Smooth muscle cell (in vitro differentiated cells): ENCODE results near the gene EIF4A3. TPM values are rescaled to one million over a fixed set of nuclear protein-coding genes. Genes with fewer than 3 reads are reported as not detected.

Experiments used
- DNase-seq: peaks from one replicate; lab custom pipeline; 2025; ENCODE audit not compliant: unreplicated experiment; lab: John Stamatoyannopoulos, UW
- H2AFZ ChIP-seq: fragments of 200-600 bp; sonication (generic); 2 replicates; pipeline ENCODE4 v1.6.0; 2016; ENCODE audit warnings: antibody characterized with exemption, low read depth, mild to moderate bottlenecking
- H3F3A ChIP-seq: fragments of 200-600 bp; sonication (generic); 2 replicates; pipeline ENCODE4 v1.6.0; 2017; ENCODE audit warnings: antibody characterized with exemption, low read depth
- H3K27ac ChIP-seq: fragments of 200-600 bp; sonication (generic); 2 replicates; pipeline ENCODE4 v1.5.1; 2016; ENCODE audit warnings: low read depth, mild to moderate bottlenecking
- H3K27me3 ChIP-seq: fragments of 200-600 bp; sonication (generic); 2 replicates; pipeline ENCODE4 v1.6.1; 2016; ENCODE audit warnings: low read depth, mild to moderate bottlenecking
- H3K36me3 ChIP-seq: fragments of 200-600 bp; sonication (generic); 2 replicates; pipeline ENCODE4 v1.5.1; 2016; ENCODE audit warnings: low read depth
- H3K4me1 ChIP-seq: fragments of 200-600 bp; sonication (generic); 2 replicates; pipeline ENCODE4 v1.5.1; 2016; ENCODE audit warnings: low read depth
- H3K4me2 ChIP-seq: fragments of 200-600 bp; sonication (generic); 2 replicates; pipeline ENCODE4 v1.6.0; 2016; ENCODE audit warnings: mild to moderate bottlenecking
- H3K4me3 ChIP-seq: fragments of 200-600 bp; sonication (generic); 2 replicates; pipeline ENCODE4 v1.5.1; 2016; ENCODE audit warnings: mild to moderate bottlenecking
- H3K79me2 ChIP-seq: fragments of 200-600 bp; sonication (generic); 2 replicates; pipeline ENCODE4 v1.6.0; 2016; ENCODE audit warnings: low read depth, mild to moderate bottlenecking
- H3K9ac ChIP-seq: fragments of 200-600 bp; sonication (generic); 2 replicates; pipeline ENCODE4 v1.6.0; 2016; ENCODE audit warnings: low read depth
- H3K9me3 ChIP-seq: fragments of 200-600 bp; sonication (generic); replicated peaks from 2 replicates; pipeline ENCODE4 v1.5.1; 2016; ENCODE audit warnings: low read depth
- H4K20me1 ChIP-seq: fragments of 200-600 bp; sonication (generic); 2 replicates; pipeline ENCODE4 v1.6.0; 2016; ENCODE audit warnings: low read depth
- CTCF ChIP-seq: fragments of 200-600 bp; sonication (generic); IDR thresholded peaks from 2 replicates; pipeline ENCODE4 v1.5.1; 2017; ENCODE audit warnings: borderline replicate concordance, mild to moderate bottlenecking, antibody characterized with exemption; ENCODE audit not compliant: insufficient read depth, poor library complexity, severe bottlenecking
- WGBS: methylation state at CpG from one replicate; pipeline ENCODE4 v1.1.7; 2016; ENCODE audit warnings: low lambda C conversion rate; 5-methylcytosine and 5-hydroxymethylcytosine counted together
- microRNA counts: library from miRNA; unstranded; fragments of <30 nt; microRNA quantifications from one replicate; lab custom pipeline; 2016
- microRNA-seq: library from miRNA; unstranded; fragments of <30 nt; microRNA quantifications from one replicate; pipeline ENCODE4, GENCODE V29; 2016; ENCODE audit warnings: borderline number of aligned reads
- polyA plus RNA-seq: library from polyadenylated mRNA; unstranded; fragments of >200 nt; fragmentation: Nextera tagmentation; extraction: Ambion mirVana; gene quantifications from 2 replicates; pipeline ENCODE4 v1.2.1, GENCODE V29; 2016
- small RNA-seq: library from RNA; depleted of rRNA; stranded (forward); fragments of <200 nt; gene quantifications from one replicate; pipeline ENCODE3, GENCODE V24; 2014
- total RNA-seq: library from RNA; depleted of rRNA; stranded (reverse); fragments of >200 nt; gene quantifications from 2 replicates; pipeline ENCODE4 v1.2.3, GENCODE V29; 2014

EIF4A3 gene
- total and polyA plus RNA-seq, 2 experiments from 2014 or later: 86.1 to 109 TPM

- Histone ChIP-seq H3K36me3 (no peaks in the 10 kb centered on the region), H4K20me1 (no peaks in the 10 kb centered on the region), H3K9me3 (no peaks in the 10 kb centered on the region), H3K4me1 (no peaks in the 10 kb centered on the region), H2AFZ (no peak overlapping the region), H3K4me3 (no peak overlapping the region), H3K4me2 (no peak overlapping the region), H3F3A (no peaks in the 10 kb centered on the region), H3K27me3 (no peaks in the 10 kb centered on the region), H3K79me2 (no peaks in the 10 kb centered on the region), H3K9ac (no peak overlapping the region), H3K27ac (no peak overlapping the region)
- 95% methylated on average over 11 of the region's 11 CpGs for WGBS
- TF ChIP-seq CTCF: no peak
- DNase-seq: no peak
Observed at GRCh38 chr17:80086616-80087015, 60.3 kb downstream of the EIF4A3 start.

- Histone ChIP-seq H3F3A (no peaks in the 10 kb centered on the region), H3K27ac (no peak overlapping the region), H3K79me2 (no peaks in the 10 kb centered on the region), H4K20me1 (no peaks in the 10 kb centered on the region), H2AFZ (no peak overlapping the region), H3K9me3 (no peaks in the 10 kb centered on the region), H3K36me3 (no peaks in the 10 kb centered on the region), H3K4me1 (no peaks in the 10 kb centered on the region), H3K4me2 (no peak overlapping the region), H3K27me3 (no peaks in the 10 kb centered on the region), H3K4me3 (no peak overlapping the region), H3K9ac (no peak overlapping the region)
- WGBS: 95% methylated on average over 17 of the region's 17 CpGs
- no peak for TF ChIP-seq CTCF
- no peak for DNase-seq
Observed at GRCh38 chr17:80086081-80086480, 60.8 kb downstream of the EIF4A3 start.

GRCh38 chr17:80084773-80085172, 62.2 kb downstream of the EIF4A3 start:
- no peak overlapping the region for H3K4me3 ChIP-seq
- no peak overlapping the region for H3K27ac ChIP-seq
- no peaks in the 10 kb centered on the region for H3F3A ChIP-seq
- H3K27me3 ChIP-seq: no peaks in the 10 kb centered on the region
- TF ChIP-seq CTCF: no peak
- H3K9me3 ChIP-seq: no peaks in the 10 kb centered on the region
- no peak overlapping the region for H3K9ac ChIP-seq
- H2AFZ ChIP-seq: no peak overlapping the region
- no peak overlapping the region for H3K4me2 ChIP-seq
- H4K20me1 ChIP-seq: no peaks in the 10 kb centered on the region
- no peaks in the 10 kb centered on the region for H3K36me3 ChIP-seq
- WGBS: 92% methylated on average over 15 of the region's 15 CpGs
- no peaks in the 10 kb centered on the region for H3K79me2 ChIP-seq
- no peaks in the 10 kb centered on the region for H3K4me1 ChIP-seq
- DNase-seq: no peak

MicroRNAs encoded within 50 kb of the gene (microRNA counts, 767-probe panel; counts per million panel counts)
- microRNA hsa-miR-1268b (lab: Ali Mortazavi, UCI): 183 counts per million

Small RNA genes within 50 kb of the gene (microRNA-seq; reads per million reads assigned to microRNA genes)
- not detected for gene MIR1268B

Small RNA genes within 50 kb of the gene (small RNA-seq; reads per million reads assigned to genes)
- gene AC087741.2: not detected
- not detected for gene MIR1268B

Other genes with a start within 250 kb of the EIF4A3 start
- gene TBC1D16, start 111.3 kb downstream of the EIF4A3 start, total RNA-seq: 17.4 and 26.4 TPM in 2 replicates
- 22.0 and 24.6 TPM in 2 replicates for gene TBC1D16, start 111.3 kb downstream of the EIF4A3 start, polyA plus RNA-seq
- gene CCDC40, start 110.5 kb downstream of the EIF4A3 start, total RNA-seq: 4.2 and 5.9 TPM in 2 replicates
- 0.81 and 3.6 TPM in 2 replicates for gene CCDC40, start 110.5 kb downstream of the EIF4A3 start, polyA plus RNA-seq
- gene GAA, start 45.5 kb downstream of the EIF4A3 start, total RNA-seq: 36.6 and 37.4 TPM in 2 replicates
- 53.6 and 56.5 TPM in 2 replicates for gene GAA, start 45.5 kb downstream of the EIF4A3 start, polyA plus RNA-seq
- 1.8 and 3.9 TPM in 2 replicates for gene CARD14, start 22.9 kb upstream of the EIF4A3 start, total RNA-seq
- 1.0 and 3.9 TPM in 2 replicates for gene CARD14, start 22.9 kb upstream of the EIF4A3 start, polyA plus RNA-seq
- gene SGSH, start 73.2 kb upstream of the EIF4A3 start, total RNA-seq: 5.8 and 8.5 TPM in 2 replicates
- 26.7 and 29.2 TPM in 2 replicates for gene SGSH, start 73.2 kb upstream of the EIF4A3 start, polyA plus RNA-seq
- 8.2 and 13.7 TPM in 2 replicates for gene SLC26A11, start 73.3 kb upstream of the EIF4A3 start, total RNA-seq
- gene SLC26A11, start 73.3 kb upstream of the EIF4A3 start, polyA plus RNA-seq: 10.2 and 12.2 TPM in 2 replicates
- 41.9 and 43.0 TPM in 2 replicates for gene RNF213, start 113.7 kb upstream of the EIF4A3 start, total RNA-seq
- 12.8 and 21.4 TPM in 2 replicates for gene RNF213, start 113.7 kb upstream of the EIF4A3 start, polyA plus RNA-seq